HepG2 (cell line): ENCODE results near the gene MEMO1. TPM values are rescaled to one million over a fixed set of nuclear protein-coding genes. Genes with fewer than 3 reads are reported as not detected.

ENCODE experiments used
- ATAC-seq: fragments of 200-7000 bp; cut with Tn5 transposase; 3 replicates; pipeline ENCODE4 v1.9.1; 2020; ENCODE audit warnings: mild to moderate bottlenecking, moderate library complexity
- BruUV-seq: library from RNA; stranded (reverse); fragments of 400-500 nt; replicated peaks from 2 replicates; lab custom pipeline; 2021; lab: Mats Ljungman, UMichigan
- CTCF ChIA-PET: fragments of 300-600 bp; formaldehyde crosslinking; extraction: SDS; loops from one replicate; lab custom pipeline; 2021; ENCODE audit warnings: low total read pairs, inconsistent platforms, low intra/inter-chr PET ratio; lab: Yijun Ruan, JAX
- POLR2A ChIA-PET: fragments of 350-600 bp; sonication (Branson Sonifier 250); formaldehyde crosslinking; loops from one replicate; lab custom pipeline; 2020; ENCODE audit warnings: antibody characterized with exemption, inconsistent platforms; lab: Yijun Ruan, JAX
- DNase-seq: peaks from one replicate; pipeline ENCODE4 v3.0.0-alpha.2; 2015; ENCODE audit warnings: low spot score
- FAIRE-seq: peaks from 3 replicates; lab custom pipeline; 2011; peaks lifted over from hg19 to GRCh38; lab: Jason Lieb, UNC
- H2AFZ ChIP-seq: one replicate; pipeline ENCODE4 v1.6.1; 2011; ENCODE audit warnings: low read length, inconsistent platforms
- H3K27ac ChIP-seq: fragments of 300-600 bp; 3 replicates; pipeline ENCODE4 v1.8.0; 2011; ENCODE audit warnings: mixed run types, mild to moderate bottlenecking, mixed read lengths, low read length, inconsistent platforms; ENCODE audit not compliant: insufficient read depth; ENCODE audit errors: extremely low read length
- H3K27me3 ChIP-seq, 2 experiments: fragments of 200-600 bp in 1 of 2; 2 replicates in 1 of 2; 3 replicates in 1 of 2; pipeline versions ENCODE4 v1.6.0 to v1.8.0; 2011; ENCODE audit warnings: low read length in 2 of 2, mild to moderate bottlenecking in 2 of 2, moderate library complexity in 2 of 2, inconsistent platforms in 1 of 2; ENCODE audit not compliant: insufficient read depth in 2 of 2, control insufficient read depth in 1 of 2
- H3K36me3 ChIP-seq, 2 experiments: fragments of 200-600 bp in 1 of 2; replicated peaks in 1 of 2; 2 replicates in 1 of 2; 3 replicates in 1 of 2; pipeline versions ENCODE4 v1.5.1 to v1.8.0; 2011; ENCODE audit warnings: low read length in 2 of 2, inconsistent platforms in 1 of 2; ENCODE audit not compliant: insufficient read depth in 2 of 2, control insufficient read depth in 1 of 2
- H3K4me1 ChIP-seq: 2 replicates; pipeline ENCODE4 v1.5.1; 2012; ENCODE audit warnings: low read length, inconsistent platforms; ENCODE audit not compliant: insufficient read depth
- H3K4me2 ChIP-seq: 2 replicates; pipeline ENCODE4 v1.6.0; 2011; ENCODE audit warnings: low read depth, low read length, inconsistent platforms
- H3K4me3 ChIP-seq, 3 experiments: fragments of 200-600 bp in 1 of 3; sonication (generic), shearing (Covaris generic) in 1 of 3; replicated peaks in 1 of 3; 2 replicates each; pipeline ENCODE4 v1.5.1; 2011 to 2016; ENCODE audit warnings: low read length in 3 of 3, inconsistent platforms in 2 of 3, low read depth in 2 of 3, mild to moderate bottlenecking in 2 of 3, control low read depth in 1 of 3, mixed read lengths in 1 of 3; ENCODE audit not compliant: insufficient read depth in 1 of 3
- H3K79me2 ChIP-seq: one replicate; pipeline ENCODE4 v1.6.1; 2011; ENCODE audit warnings: low read length, inconsistent platforms; ENCODE audit not compliant: insufficient read depth
- H3K9ac ChIP-seq: 2 replicates; pipeline ENCODE4 v1.6.0; 2011; ENCODE audit warnings: mild to moderate bottlenecking, low read depth, low read length, inconsistent platforms; ENCODE audit not compliant: insufficient read depth
- H3K9me3 ChIP-seq: 2 replicates; pipeline ENCODE4 v1.5.1; 2012; ENCODE audit warnings: mild to moderate bottlenecking, low read length
- H4K20me1 ChIP-seq: 2 replicates; pipeline ENCODE4 v1.6.0; 2011; ENCODE audit warnings: inconsistent platforms, mild to moderate bottlenecking, low read length, moderate library complexity; ENCODE audit not compliant: insufficient read depth
- CEBPB ChIP-seq: IDR thresholded peaks from 2 replicates; pipeline ENCODE4 v1.6.1; 2011; ENCODE audit warnings: low read depth, low read length, improper control_type of control experiment, borderline replicate concordance
- PHF21A ChIP-seq: sonication (generic); formaldehyde crosslinking; IDR thresholded peaks from 2 replicates; pipeline ENCODE4 v1.5.0; 2020; ENCODE audit warnings: mild to moderate bottlenecking, missing genetic modification reagents
- TEF ChIP-seq: sonication (generic); formaldehyde crosslinking; IDR thresholded peaks from 2 replicates; pipeline ENCODE4 v1.5.0; 2020; ENCODE audit warnings: missing genetic modification reagents
- WGBS: methylation state at CpG from one replicate; pipeline ENCODE4 v1.1.6; 2017; ENCODE audit warnings: low lambda C conversion rate; 5-methylcytosine and 5-hydroxymethylcytosine counted together
- in situ Hi-C: cut with HindIII; loops from 2 replicates; pipeline ENCODE4 v1.10.0; 2017; ENCODE audit warnings: low pct_unique_long_range_greater_than_20kb; ENCODE audit not compliant: extremely low pct_ligation_motif_present
- intact Hi-C: fragments of 100-400 bp; cut with micrococcal nuclease; formaldehyde crosslinking; loops from one replicate; pipeline ENCODE4 v1.10.0; 2022; ENCODE audit not compliant: unreplicated experiment
- polyA plus RNA-seq, 8 experiments: library from polyadenylated mRNA; depleted of rRNA in 3 of 8; stranded (reverse) in 7 of 8; unstranded in 1 of 8; fragments of >200 nt; fragmentation: Illumina TruSeq in 4 of 8; extraction: Trizol in 4 of 8; gene quantifications; 2 replicates each; pipeline versions ENCODE4 v1.2.1 to v1.2.3, GENCODE V29; 2011 to 2016; ENCODE audit warnings: low read depth in 4 of 8, missing spikeins in 1 of 8, mixed read lengths in 1 of 8; ENCODE audit not compliant: insufficient read depth in 1 of 8
- total RNA-seq, 5 experiments: library from RNA; depleted of rRNA; stranded (reverse); fragments of >200 nt; fragmentation: Illumina TruSeq; extraction: Trizol; gene quantifications; 2 replicates each; pipeline ENCODE4 v1.2.3, GENCODE V29; 2016; ENCODE audit warnings: low read depth in 1 of 5

Gene MEMO1
- total and polyA plus RNA-seq, 2 of the 13 experiments (the other 11 are each of a cell fraction or from before 2014, with no cell fraction given) = 69.8 to 81.6 TPM

- ChIA-PET POLR2A (no interaction called here), CTCF (no interaction called here)
- TF ChIP-seq TEF = no peak
- Histone ChIP-seq H2AFZ (no peak overlapping the region), H3K4me3 (no peak overlapping the region), H3K36me3 (peaks cover 1 to 22% of the 10 kb centered on the region in 2 experiments; a peak in 3 of 5 replicates), H3K4me2 (no peak overlapping the region), H4K20me1 (no peaks in the 10 kb centered on the region), H3K9ac (no peak overlapping the region), H3K9me3 (no peaks in the 10 kb centered on the region), H3K79me2 (no peaks in the 10 kb centered on the region), H3K4me1 (no peaks in the 10 kb centered on the region), H3K27ac (no peak overlapping the region), H3K27me3 (no peaks in the 10 kb centered on the region)
- FAIRE-seq (no peak), ATAC-seq (no peak), DNase-seq (no peak)
- BruUV-seq = no TSS peak
- in situ Hi-C loops (no loop called here), intact Hi-C loops (no loop called here)
Measured at GRCh38 chr2:31889044-31889443, 121.8 kb downstream of the MEMO1 start.

- intact Hi-C loops = no loop called here
- no TSS peak for BruUV-seq
- CTCF ChIA-PET = no interaction called here
Measured at GRCh38 chr2:31888550-31888949, 122.3 kb downstream of the MEMO1 start.

More at GRCh38 chr2:31888550-31888949, 122.3 kb downstream of the MEMO1 start:
- Histone ChIP-seq H3K27ac (no peak overlapping the region), H2AFZ (no peak overlapping the region), H3K4me2 (no peak overlapping the region), H3K4me1 (no peaks in the 10 kb centered on the region), H3K9me3 (no peaks in the 10 kb centered on the region), H3K9ac (no peak overlapping the region), H3K27me3 (no peaks in the 10 kb centered on the region), H4K20me1 (no peaks in the 10 kb centered on the region), H3K36me3 (peaks cover 1 to 17% of the 10 kb centered on the region in 2 experiments; a peak in 3 of 5 replicates), H3K79me2 (no peaks in the 10 kb centered on the region), H3K4me3 (no peak overlapping the region)
- FAIRE-seq = no peak
- DNase-seq = no peak
- WGBS = 97% methylated on average over 1 of the region's 1 CpG
- POLR2A ChIA-PET = no interaction called here
- ATAC-seq = no peak
- TF ChIP-seq CEBPB (peak; percentile 42; the same call in 1 of the 2 replicates), PHF21A (CRISPR knock-in tag) (no peak)
- in situ Hi-C loops = no loop called here
